Measurements from ENCODE around the gene AUTS2. TPM values are rescaled to one million over a fixed set of nuclear protein-coding genes. Genes with fewer than 3 reads are reported as not detected.

AUTS2 gene
- total and polyA plus RNA-seq, 9 of the 15 experiments (the other 6 are each of a cell fraction or from before 2014, with no cell fraction given), result 0.58 TPM; not detected in 8

DNA sequence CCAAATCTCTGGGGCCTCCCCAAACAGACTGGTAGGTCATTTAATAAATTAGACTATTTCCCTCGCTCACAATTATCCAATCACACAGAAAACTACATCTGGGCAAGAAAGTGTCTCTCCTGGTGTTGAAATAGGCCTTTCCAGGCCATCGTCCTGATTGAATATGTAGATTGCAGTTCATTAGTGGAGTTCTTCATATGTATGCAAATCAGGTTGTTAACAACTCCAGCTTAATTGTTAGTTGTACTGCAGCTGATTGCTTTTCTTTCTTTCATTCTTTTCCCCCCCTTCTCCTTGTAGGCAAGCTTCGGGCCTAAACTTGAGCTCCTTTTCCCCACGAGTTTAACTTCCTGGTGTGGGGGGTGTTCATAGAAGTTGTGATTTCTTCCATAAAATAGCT lies 1174.6 kb downstream of the AUTS2 start:
- Histone ChIP-seq H4K20me1 (replicated peaks; ENCODE audit: control insufficient read depth, insufficient read depth, low read length) (no peaks in the 10 kb centered on the region), H2AFZ (ENCODE audit: low read depth, low read length) (no peak overlapping the region), H3K36me3 (ENCODE audit: control insufficient read depth, insufficient read depth, low read length) (no peaks in the 10 kb centered on the region), H3K4me3 (no peak overlapping the region), H3K9ac (ENCODE audit: insufficient read depth in 1 of 2, low read depth in 2 of 2, low read length in 2 of 2) (no peak overlapping the region), H3K27ac (ENCODE audit: extremely low read depth, low read depth, low read length) (no peak overlapping the region), H3K79me2 (ENCODE audit: control insufficient read depth, insufficient read depth, low read length) (no peaks in the 10 kb centered on the region), H3K9me1 (ENCODE audit: control insufficient read depth, insufficient read depth, low read length) (peaks cover 1% of the 10 kb centered on the region), H3K9me3 (replicated peaks; ENCODE audit: control insufficient read depth, insufficient read depth, low read depth, low read length) (no peaks in the 10 kb centered on the region), H3K27me3 (ENCODE audit: control insufficient read depth in 2 of 2, insufficient read depth in 2 of 2, low read length in 2 of 2) (peaks cover 12 to 14% of the 10 kb centered on the region in 2 experiments; a peak in 4 of 5 replicates), H3K4me2 (ENCODE audit: insufficient read depth, low read length) (no peak overlapping the region), H3K4me1 (replicated peaks in 1 of 2; ENCODE audit: control insufficient read depth in 2 of 2, insufficient read depth in 2 of 2, low read length in 2 of 2) (no peaks in the 10 kb centered on the region)
- intact Hi-C loops (cut with micrococcal nuclease) (no loop called here), in situ Hi-C loops (cut with MboI) (no loop called here)
- FAIRE-seq, result no peak
- CTCF ChIA-PET (ENCODE audit: low intra/inter-chr PET ratio), result no interaction called here
- POLR2A ChIA-PET, result interaction anchor here (0.7 to 1.0 kb wide), 2 partner anchors 14 to 21 kb away, joined by 3 read pairs; no protein-coding TSS in a partner anchor
- 0% methylated on average over 4 of the region's 4 CpGs for WGBS (ENCODE audit: insufficient coverage, low coverage, missing lambda C conversion rate)
- ATAC-seq, result no peak
- no peak for DNase-seq (ENCODE audit: extremely low read depth in 1 of 4, low spot score in 3 of 4)
- no TSS peak for BruUV-seq (replicated peaks)
- TF ChIP-seq, protein P1, sequence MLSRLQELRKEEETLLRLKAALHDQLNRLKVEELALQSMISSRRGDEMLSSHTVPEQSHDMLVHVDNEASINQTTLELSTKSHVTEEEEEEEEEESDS (CRISPR knock-in tag; IDR thresholded peaks at IDR 0.05), result no peak
- TF ChIP-seq RBM14 (IDR thresholded peaks at IDR 0.05; ENCODE audit: borderline replicate concordance, insufficient read depth, low read depth, low read length), result no peak
- TF ChIP-seq BCL6 (CRISPR knock-in tag; IDR thresholded peaks at IDR 0.05), result no peak
- TF ChIP-seq, protein P2, sequence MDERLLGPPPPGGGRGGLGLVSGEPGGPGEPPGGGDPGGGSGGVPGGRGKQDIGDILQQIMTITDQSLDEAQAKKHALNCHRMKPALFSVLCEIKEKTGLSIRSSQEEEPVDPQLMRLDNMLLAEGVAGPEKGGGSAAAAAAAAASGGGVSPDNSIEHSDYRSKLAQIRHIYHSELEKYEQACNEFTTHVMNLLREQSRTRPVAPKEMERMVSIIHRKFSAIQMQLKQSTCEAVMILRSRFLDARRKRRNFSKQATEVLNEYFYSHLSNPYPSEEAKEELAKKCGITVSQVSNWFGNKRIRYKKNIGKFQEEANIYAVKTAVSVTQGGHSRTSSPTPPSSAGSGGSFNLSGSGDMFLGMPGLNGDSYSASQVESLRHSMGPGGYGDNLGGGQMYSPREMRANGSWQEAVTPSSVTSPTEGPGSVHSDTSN (CRISPR knock-in tag; IDR thresholded peaks at IDR 0.05; ENCODE audit: low read depth), result no peak
- TF ChIP-seq, protein P2 (tag; conservative IDR thresholded peaks at IDR 0.05; ENCODE audit: low read depth), result no peak
- TF ChIP-seq PRPF4 (IDR thresholded peaks at IDR 0.05; ENCODE audit: insufficient read depth, low read depth, low read length, poor library complexity, severe bottlenecking), result no peak
- no peak for TF ChIP-seq ZNF766 (CRISPR knock-in tag; conservative IDR thresholded peaks at IDR 0.05)
- TF ChIP-seq LEF1 (IDR thresholded peaks at IDR 0.05), result no peak
- no peak for TF ChIP-seq BRD4 (IDR thresholded peaks at IDR 0.05)
- no peak for TF ChIP-seq PHF8 (IDR thresholded peaks at IDR 0.05; ENCODE audit: borderline replicate concordance, low read length)
